Cortex of kidney (tissue), 1 donor: ENCODE results near the gene BRAF.
"Not testable (repeated sequence)": the region's sequence is repeated elsewhere in the genome, so short reads cannot be mapped to it uniquely, and the experiment has no call there.

Source experiments
- DNase-seq: peaks from one replicate; lab custom pipeline; 2025; lab: John Stamatoyannopoulos, UW

Gene BRAF

GRCh38 chr7:140708764-140709163 lies 216.0 kb downstream of the BRAF start:
- not testable (repeated sequence) for DNase-seq

GRCh38 chr7:140707132-140707531 lies 217.6 kb downstream of the BRAF start:
- DNase-seq: no peak

- no peak for DNase-seq
Observed at GRCh38 chr7:140704205-140704604, 220.5 kb downstream of the BRAF start.

- no peak for DNase-seq
Observed at GRCh38 chr7:140702774-140703173, 222.0 kb downstream of the BRAF start.

GRCh38 chr7:140698477-140698876 lies 226.3 kb downstream of the BRAF start:
- DNase-seq: no peak

- DNase-seq: no peak
Observed at GRCh38 chr7:140697447-140698143, 227.1 kb downstream of the BRAF start.

- peak; percentile 79 for DNase-seq
Observed at GRCh38 chr7:140696680-140697446, 227.9 kb downstream of the BRAF start, which contains the start of gene NDUFB2. TSS of gene NDUFB2 (plus strand) at chr7:140696708. CDS start at chr7:140696745, 37 bp downstream.

GRCh38 chr7:140696024-140696679 lies 228.6 kb downstream of the BRAF start:
- DNase-seq: no peak

GRCh38 chr7:140695381-140695780 lies 229.3 kb downstream of the BRAF start:
- DNase-seq: no peak

GRCh38 chr7:140694592-140694991 lies 230.1 kb downstream of the BRAF start:
- no peak for DNase-seq

GRCh38 chr7:140693849-140694248 lies 230.9 kb downstream of the BRAF start:
- DNase-seq: not testable (repeated sequence)

GRCh38 chr7:140691376-140692045 lies 233.2 kb downstream of the BRAF start:
- DNase-seq: no peak

GRCh38 chr7:140689199-140690152 lies 235.3 kb downstream of the BRAF start:
- DNase-seq: no peak

GRCh38 chr7:140688341-140688740 lies 236.4 kb downstream of the BRAF start:
- no peak for DNase-seq

- no peak for DNase-seq
Observed at GRCh38 chr7:140686921-140687320, 237.8 kb downstream of the BRAF start.

GRCh38 chr7:140685407-140686087 lies 239.2 kb downstream of the BRAF start:
- DNase-seq: no peak

GRCh38 chr7:140684066-140684950 lies 240.4 kb downstream of the BRAF start:
- DNase-seq: no peak

GRCh38 chr7:140683657-140684056 lies 241.1 kb downstream of the BRAF start:
- no peak for DNase-seq

GRCh38 chr7:140681766-140682165 lies 243.0 kb downstream of the BRAF start:
- no peak for DNase-seq
